AG04449 (cell line): ENCODE measurements around the gene DOCK10.
A peak's percentile ranks its signal among the peaks of the same experiment; 100 is the strongest.

Source experiments
- CTCF ChIA-PET: fragments of 350-600 bp; formaldehyde crosslinking; extraction: SDS; loops from one replicate; lab custom pipeline; 2021; ENCODE audit warnings: antibody characterized with exemption; lab: Yijun Ruan, JAX
- POLR2A ChIA-PET: fragments of 400-600, 350-600 bp; formaldehyde crosslinking; extraction: SDS; loops from one replicate; lab custom pipeline; 2020; ENCODE audit warnings: antibody characterized with exemption, inconsistent platforms; lab: Yijun Ruan, JAX
- DNase-seq: peaks from one replicate; pipeline ENCODE4 v3.0.0-alpha.2; 2010; ENCODE audit warnings: low read depth, low spot score
- H3K4me3 ChIP-seq: 2 replicates; pipeline ENCODE4 v1.5.1; 2011; ENCODE audit warnings: low read depth, mild to moderate bottlenecking, control low read depth, low read length
- TF ChIP-seq, protein P1 (sequence below): IDR thresholded peaks from one replicate; pipeline ENCODE4 v1.5.1; 2011; ENCODE audit warnings: mild to moderate bottlenecking, moderate library complexity, low read length, control low read depth, inconsistent platforms; ENCODE audit not compliant: insufficient read depth; ENCODE audit errors: missing control alignments

Gene DOCK10

DNA sequence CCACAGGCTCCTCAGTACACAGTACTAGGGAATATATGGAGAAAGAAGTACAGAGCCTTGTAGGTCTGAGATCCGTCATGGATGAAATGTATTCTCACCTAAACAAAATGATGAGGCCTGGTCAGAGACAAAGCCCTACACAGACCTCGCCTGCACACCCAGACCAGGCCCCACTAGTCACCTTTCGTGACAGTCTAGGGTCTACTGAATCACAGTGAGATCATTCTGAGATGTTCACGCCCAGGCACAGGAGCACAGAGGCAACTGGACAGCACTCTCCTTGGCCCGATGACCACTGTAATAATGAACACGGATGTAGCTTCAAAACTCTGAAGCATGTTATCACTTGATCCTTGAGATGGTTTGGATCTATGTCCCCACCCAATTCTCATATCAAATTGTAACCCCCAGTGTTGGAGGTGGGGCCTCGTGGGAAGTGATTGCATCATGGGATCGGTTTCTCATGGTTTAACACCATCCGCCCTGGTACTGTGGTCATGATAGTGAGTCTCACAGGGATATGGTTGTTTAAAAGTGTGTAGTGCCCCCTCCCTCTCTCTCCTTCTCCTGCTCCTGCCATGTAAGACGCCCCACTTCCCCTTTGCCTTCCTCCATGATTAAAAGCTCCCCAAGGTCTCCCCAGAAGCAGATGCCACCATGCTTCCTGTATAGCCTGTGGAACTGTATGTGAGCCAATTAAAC is 15.1 kb downstream of the DOCK10 start:
- no peak overlapping the region for H3K4me3 ChIP-seq
- TF ChIP-seq, protein P1, sequence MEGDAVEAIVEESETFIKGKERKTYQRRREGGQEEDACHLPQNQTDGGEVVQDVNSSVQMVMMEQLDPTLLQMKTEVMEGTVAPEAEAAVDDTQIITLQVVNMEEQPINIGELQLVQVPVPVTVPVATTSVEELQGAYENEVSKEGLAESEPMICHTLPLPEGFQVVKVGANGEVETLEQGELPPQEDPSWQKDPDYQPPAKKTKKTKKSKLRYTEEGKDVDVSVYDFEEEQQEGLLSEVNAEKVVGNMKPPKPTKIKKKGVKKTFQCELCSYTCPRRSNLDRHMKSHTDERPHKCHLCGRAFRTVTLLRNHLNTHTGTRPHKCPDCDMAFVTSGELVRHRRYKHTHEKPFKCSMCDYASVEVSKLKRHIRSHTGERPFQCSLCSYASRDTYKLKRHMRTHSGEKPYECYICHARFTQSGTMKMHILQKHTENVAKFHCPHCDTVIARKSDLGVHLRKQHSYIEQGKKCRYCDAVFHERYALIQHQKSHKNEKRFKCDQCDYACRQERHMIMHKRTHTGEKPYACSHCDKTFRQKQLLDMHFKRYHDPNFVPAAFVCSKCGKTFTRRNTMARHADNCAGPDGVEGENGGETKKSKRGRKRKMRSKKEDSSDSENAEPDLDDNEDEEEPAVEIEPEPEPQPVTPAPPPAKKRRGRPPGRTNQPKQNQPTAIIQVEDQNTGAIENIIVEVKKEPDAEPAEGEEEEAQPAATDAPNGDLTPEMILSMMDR, result no peak
- ChIA-PET POLR2A (interaction anchor here (0.8 kb wide), 1 partner anchor 15 kb away, joined by 3 read pairs; no protein-coding TSS in a partner anchor), CTCF (interaction anchor here (0.9 to 2.6 kb wide), 6 partner anchors 10 to 28 kb away, joined by 3 to 9 read pairs (median 5); partner anchors contain the start of gene DOCK10)
- no peak for DNase-seq

DNA sequence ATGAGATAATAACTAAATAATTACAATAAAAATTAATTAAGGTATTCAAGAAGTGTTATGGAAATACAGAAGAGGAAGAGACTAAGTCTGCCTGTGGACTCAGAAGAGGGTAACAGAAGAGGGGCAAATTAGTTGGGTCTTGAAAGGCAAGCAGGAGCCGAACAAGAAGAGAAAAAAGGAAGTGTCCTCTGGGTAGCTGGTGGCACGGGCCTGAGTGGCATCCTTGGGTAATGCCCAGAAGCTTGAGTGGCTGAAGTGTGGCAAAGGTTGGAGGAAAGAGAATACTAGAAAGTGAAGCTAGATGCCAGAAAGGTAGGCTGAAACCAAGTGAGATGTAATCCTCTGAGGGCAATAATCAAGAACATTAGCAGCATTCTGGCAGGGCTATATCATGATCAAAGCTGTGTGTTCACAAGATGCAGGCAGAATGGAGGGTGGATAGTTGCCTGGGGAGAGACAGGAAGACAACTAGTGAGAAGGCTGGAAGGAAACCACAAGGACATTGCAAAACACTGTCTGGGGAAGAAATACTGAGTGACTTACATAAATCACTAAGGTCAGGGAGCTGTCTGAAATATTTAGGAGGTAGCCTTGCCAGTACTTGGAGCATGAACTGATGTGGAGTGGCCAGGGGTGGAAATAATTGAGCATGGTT is 16.2 kb downstream of the DOCK10 start:
- ChIA-PET CTCF (interaction anchor here (0.9 to 2.6 kb wide), 4 partner anchors 15 to 27 kb away, joined by 3 to 9 read pairs (median 4); no protein-coding TSS in a partner anchor), POLR2A (interaction anchor here (1.2 kb wide), 1 partner anchor 16 kb away, joined by 3 read pairs; the partner anchor contains the start of gene DOCK10)
- peak; percentile 65 for DNase-seq
- TF ChIP-seq, protein P1, result no peak
- no peak overlapping the region for H3K4me3 ChIP-seq

DNA sequence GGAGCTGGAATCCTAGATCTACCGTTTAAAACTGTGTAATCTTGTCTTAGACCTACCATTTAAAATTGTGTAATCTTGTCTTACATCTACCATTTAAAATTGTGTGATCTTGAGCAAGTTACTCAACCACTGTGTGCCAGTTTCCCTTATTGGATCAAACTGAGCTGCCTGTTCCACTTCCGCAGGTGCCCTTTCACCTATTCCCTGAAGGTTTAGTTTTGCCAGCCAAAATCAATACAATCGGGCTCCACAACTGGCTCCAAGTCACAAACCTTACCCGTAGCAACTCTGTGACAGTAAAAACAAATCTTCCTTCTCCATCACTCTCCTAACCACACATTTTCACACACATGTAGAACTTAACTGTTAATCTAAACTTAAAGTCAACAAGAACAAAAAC is 20.1 kb downstream of the DOCK10 start:
- TF ChIP-seq, protein P1, result no peak
- no peak for DNase-seq
- ChIA-PET POLR2A (no interaction called here), CTCF (interaction anchor here (1.8 kb wide), 1 partner anchor 20 kb away, joined by 5 read pairs; the partner anchor contains the start of gene DOCK10)
- no peak overlapping the region for H3K4me3 ChIP-seq

DNA sequence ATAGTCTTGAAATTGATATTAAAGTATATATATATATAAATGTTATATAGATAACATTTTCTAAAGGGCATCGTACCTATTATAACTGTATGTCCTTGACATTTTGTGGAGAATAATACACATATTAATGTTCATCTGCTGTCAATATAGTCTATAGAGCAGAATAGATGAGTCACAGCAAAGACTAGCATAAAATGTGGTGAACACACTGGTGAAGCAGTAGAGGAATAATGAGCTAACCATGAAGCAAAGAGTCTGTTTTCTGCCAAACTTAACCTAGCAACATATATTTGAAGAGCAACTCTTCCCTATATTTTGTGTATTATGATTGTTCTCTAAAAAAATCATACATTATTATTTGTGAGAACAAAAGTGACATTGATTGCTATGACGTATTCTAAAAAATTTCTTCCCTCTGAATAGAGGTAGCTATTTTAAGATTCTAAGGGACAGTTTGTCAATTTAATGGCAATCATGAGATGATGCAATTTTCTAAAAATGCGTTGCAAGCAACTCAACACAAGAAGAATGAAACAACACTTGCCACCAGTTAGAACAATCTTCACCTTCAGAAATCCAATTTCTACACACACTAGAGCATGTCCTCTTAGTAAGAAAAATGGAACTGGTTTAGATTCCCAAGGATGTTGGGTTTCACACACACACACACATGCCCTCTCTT is 22.0 kb downstream of the DOCK10 start:
- DNase-seq, result no peak
- POLR2A ChIA-PET, result no interaction called here
- TF ChIP-seq, protein P1, result no peak
- no peak overlapping the region for H3K4me3 ChIP-seq
- CTCF ChIA-PET, result interaction anchor here (0.8 to 2.9 kb wide), 5 partner anchors 10 to 242 kb away, joined by 3 to 15 read pairs (median 3); no protein-coding TSS in a partner anchor

DNA sequence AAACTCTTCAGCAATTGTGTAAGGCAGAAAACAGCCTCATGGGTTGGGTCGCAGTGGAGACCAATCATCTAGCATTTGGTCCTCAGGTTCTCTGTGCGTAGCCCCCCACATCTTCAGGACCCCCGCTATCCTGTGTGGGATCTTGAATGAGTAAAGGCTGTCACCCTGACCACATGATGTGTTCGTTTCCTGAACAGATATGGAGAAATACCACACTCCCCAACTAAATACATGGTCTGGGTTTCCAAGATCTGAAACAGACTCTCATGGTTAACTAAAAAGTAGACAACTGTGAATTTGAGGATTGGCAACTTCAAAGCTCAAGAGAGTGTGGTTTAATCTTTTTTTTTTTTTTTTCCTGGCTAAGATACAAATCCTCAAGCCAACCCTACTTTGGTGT is 23.2 kb downstream of the DOCK10 start:
- POLR2A ChIA-PET, result interaction anchor here (0.6 kb wide), 1 partner anchor 106 kb away, joined by 3 read pairs; no protein-coding TSS in a partner anchor
- H3K4me3 ChIP-seq, result no peak overlapping the region
- TF ChIP-seq, protein P1, result no peak
- CTCF ChIA-PET, result interaction anchor here (1.4 to 2.9 kb wide), 2 partner anchors 8 to 17 kb away, joined by 4 to 15 read pairs; no protein-coding TSS in a partner anchor
- DNase-seq, result no peak
